ENCODE results near the gene FSHR. TPM values are rescaled to one million over a fixed set of nuclear protein-coding genes. Genes with fewer than 3 reads are reported as not detected.

Gene FSHR
- total and polyA plus RNA-seq, 12 donors, result 0.17 to 0.47 (median 0.21) TPM; not detected in 6

- Histone ChIP-seq H3K27ac (no peak overlapping the region), H3K27me3 (peaks cover 0 to 6% (median 0%) of the 10 kb centered on the region in 7 donors), H3K4me1 (no peaks in the 10 kb centered on the region), H3K36me3 (no peaks in the 10 kb centered on the region), H3K9me3 (no peaks in the 10 kb centered on the region), H3K4me3 (no peak overlapping the region)
- intact Hi-C loops (cut with DNase I), result no loop called here
- ATAC-seq, result no peak
- 60 to 72% methylated on average over 1 of the region's 1 CpG for WGBS, 2 donors
- DNase-seq, result no peak
- no peak for TF ChIP-seq CTCF (IDR thresholded peaks at IDR 0.05)
These were observed 124.9 kb downstream of the FSHR start for GRCh38 chr2:49029406-49029805.

GRCh38 chr2:49028101-49028500 is 126.2 kb downstream of the FSHR start:
- no peaks in the 10 kb centered on the region for H3K9me3 ChIP-seq
- TF ChIP-seq CTCF (IDR thresholded peaks at IDR 0.05), result no peak
- ATAC-seq (no peak), DNase-seq (no peak)
- no peak overlapping the region for H3K4me3 ChIP-seq
- H3K27me3 ChIP-seq, result no peaks in the 10 kb centered on the region
- no peaks in the 10 kb centered on the region for H3K4me1 ChIP-seq
- H3K27ac ChIP-seq, result no peak overlapping the region
- H3K36me3 ChIP-seq, result no peaks in the 10 kb centered on the region
- WGBS, 2 donors, result 86 to 90% methylated on average over 3 of the region's 3 CpGs
- intact Hi-C loops (cut with DNase I), result no loop called here

- Histone ChIP-seq H3K27ac (no peak overlapping the region), H3K9me3 (no peaks in the 10 kb centered on the region), H3K4me3 (no peak overlapping the region), H3K4me1 (no peaks in the 10 kb centered on the region), H3K36me3 (no peaks in the 10 kb centered on the region), H3K27me3 (no peaks in the 10 kb centered on the region)
- no peak for TF ChIP-seq CTCF (IDR thresholded peaks at IDR 0.05)
- 80 to 91% methylated on average over 4 of the region's 4 CpGs for WGBS, 2 donors
- DNase-seq (no peak), ATAC-seq (no peak)
- intact Hi-C loops (cut with DNase I), result no loop called here
These were observed 127.6 kb downstream of the FSHR start for GRCh38 chr2:49026706-49027105.

GRCh38 chr2:49021271-49021670 is 133.0 kb downstream of the FSHR start:
- no peak for TF ChIP-seq CTCF (IDR thresholded peaks at IDR 0.05)
- intact Hi-C loops (cut with DNase I), result no loop called here
- 20 to 36% methylated on average over 2 of the region's 2 CpGs for WGBS, 2 donors
- no peaks in the 10 kb centered on the region for H3K36me3 ChIP-seq
- no peaks in the 10 kb centered on the region for H3K9me3 ChIP-seq
- no peaks in the 10 kb centered on the region for H3K4me1 ChIP-seq
- ATAC-seq, result peak in 5 of 8 donors; percentile 31 to 71 (median 53)
- H3K4me3 ChIP-seq, result no peak overlapping the region
- peak in 1 of 2 donors; percentile 7 for DNase-seq
- H3K27ac ChIP-seq, result no peak overlapping the region
- no peaks in the 10 kb centered on the region for H3K27me3 ChIP-seq

Measured in heart right ventricle (tissue), 16 donors.